Panc1 (cell line): ENCODE measurements around the gene PCDH1. TPM values are rescaled to one million over a fixed set of nuclear protein-coding genes. Genes with fewer than 3 reads are reported as not detected.
A peak's percentile ranks its signal among the peaks of the same experiment; 100 is the strongest.

ENCODE experiments used
- ATAC-seq: fragments of 200-7000 bp; cut with Tn5 transposase; 2 replicates; pipeline ENCODE4 v1.9.1; 2020; ENCODE audit warnings: mild to moderate bottlenecking, moderate library complexity
- BruUV-seq: library from RNA; stranded (reverse); fragments of 400-500 nt; replicated peaks from 2 replicates; lab custom pipeline; 2021; lab: Mats Ljungman, UMichigan
- CTCF ChIA-PET: fragments of 300-600 bp; sonication (Branson Sonifier 250); formaldehyde crosslinking; loops from one replicate; lab custom pipeline; 2022; ENCODE audit warnings: antibody characterized with exemption; lab: Charles Lee
- POLR2A ChIA-PET: fragments of 300-600 bp; sonication (Branson Sonifier 250); formaldehyde crosslinking; loops from one replicate; lab custom pipeline; 2022; ENCODE audit warnings: antibody characterized with exemption; lab: Charles Lee
- DNase-seq: peaks from one replicate; pipeline ENCODE4 v3.0.0-alpha.2; 2010; ENCODE audit warnings: low read depth, low spot score
- H3K27ac ChIP-seq: 2 replicates; pipeline ENCODE4 v1.5.1; 2011; ENCODE audit warnings: mild to moderate bottlenecking, low read length, inconsistent platforms
- H3K27me3 ChIP-seq: fragments of 200-500 bp; sonication (Bioruptor generic); 2 replicates; pipeline ENCODE4 v1.6.0; 2014; ENCODE audit warnings: low read length, inconsistent platforms; ENCODE audit not compliant: control insufficient read depth, insufficient read depth
- H3K36me3 ChIP-seq: fragments of 200-500 bp; sonication (Bioruptor generic); 2 replicates; pipeline ENCODE4 v1.5.1; 2014; ENCODE audit warnings: inconsistent platforms, mild to moderate bottlenecking, low read length, moderate library complexity; ENCODE audit not compliant: control insufficient read depth, insufficient read depth
- H3K4me1 ChIP-seq: 2 replicates; pipeline ENCODE4 v1.5.1; 2011; ENCODE audit warnings: inconsistent platforms, mild to moderate bottlenecking, low read length, moderate library complexity; ENCODE audit not compliant: control insufficient read depth, insufficient read depth
- H3K4me3 ChIP-seq, 2 experiments: 2 replicates each; pipeline ENCODE4 v1.5.1; 2011 to 2012; ENCODE audit warnings: low read depth in 2 of 2, low read length in 2 of 2, mild to moderate bottlenecking in 2 of 2, inconsistent platforms in 1 of 2, moderate library complexity in 1 of 2
- H3K9me3 ChIP-seq: fragments of 200-500 bp; sonication (Bioruptor generic); 2 replicates; pipeline ENCODE4 v1.5.1; 2014; ENCODE audit warnings: low read depth, mild to moderate bottlenecking, inconsistent platforms, low read length, moderate library complexity; ENCODE audit not compliant: control insufficient read depth, insufficient read depth
- POLR2AphosphoS5 ChIP-seq: IDR thresholded peaks from 2 replicates; pipeline ENCODE4 v1.6.1; 2012; ENCODE audit warnings: mild to moderate bottlenecking, low read depth, low read length, moderate library complexity
- SIN3A ChIP-seq: IDR thresholded peaks from 2 replicates; pipeline ENCODE4 v1.6.1; 2012; ENCODE audit warnings: low read depth, mild to moderate bottlenecking, low read length, moderate library complexity, borderline replicate concordance; ENCODE audit not compliant: insufficient read depth
- TCF7L2 ChIP-seq: IDR thresholded peaks from 2 replicates; pipeline ENCODE4 v1.6.1; 2011; ENCODE audit warnings: mild to moderate bottlenecking, low read depth, low read length, inconsistent platforms
- in situ Hi-C: cut with HindIII; loops from 2 replicates; pipeline ENCODE4 v1.10.0; 2016; ENCODE audit warnings: low sequenced_read_pairs, low pct_unique_long_range_greater_than_20kb
- intact Hi-C: fragments of 100-400 bp; cut with micrococcal nuclease; formaldehyde crosslinking; loops from one replicate; pipeline ENCODE4 v1.10.0; 2022; ENCODE audit not compliant: unreplicated experiment
- total RNA-seq: library from RNA; stranded (reverse); gene quantifications from one replicate; pipeline ENCODE4 v1.2.1, GENCODE V29; 2021; ENCODE audit not compliant: unreplicated experiment
- TF ChIP-seq, protein P1 (sequence below), 2 experiments: IDR thresholded peaks; 2 replicates each; pipeline ENCODE4 v1.6.1; 2011 to 2012; ENCODE audit warnings: low read depth in 2 of 2, control low read depth in 1 of 2, low read length in 1 of 2, mild to moderate bottlenecking in 1 of 2, moderate library complexity in 1 of 2; ENCODE audit not compliant: insufficient read depth in 1 of 2
- TF ChIP-seq, protein P2 (sequence below): fragments of 450-650 bp; IDR thresholded peaks from 2 replicates; pipeline ENCODE4 v1.5.1; 2017; ENCODE audit warnings: mild to moderate bottlenecking

PCDH1 gene
- total RNA-seq, 1 experiment from 2014 or later: 9.0 TPM

DNA sequence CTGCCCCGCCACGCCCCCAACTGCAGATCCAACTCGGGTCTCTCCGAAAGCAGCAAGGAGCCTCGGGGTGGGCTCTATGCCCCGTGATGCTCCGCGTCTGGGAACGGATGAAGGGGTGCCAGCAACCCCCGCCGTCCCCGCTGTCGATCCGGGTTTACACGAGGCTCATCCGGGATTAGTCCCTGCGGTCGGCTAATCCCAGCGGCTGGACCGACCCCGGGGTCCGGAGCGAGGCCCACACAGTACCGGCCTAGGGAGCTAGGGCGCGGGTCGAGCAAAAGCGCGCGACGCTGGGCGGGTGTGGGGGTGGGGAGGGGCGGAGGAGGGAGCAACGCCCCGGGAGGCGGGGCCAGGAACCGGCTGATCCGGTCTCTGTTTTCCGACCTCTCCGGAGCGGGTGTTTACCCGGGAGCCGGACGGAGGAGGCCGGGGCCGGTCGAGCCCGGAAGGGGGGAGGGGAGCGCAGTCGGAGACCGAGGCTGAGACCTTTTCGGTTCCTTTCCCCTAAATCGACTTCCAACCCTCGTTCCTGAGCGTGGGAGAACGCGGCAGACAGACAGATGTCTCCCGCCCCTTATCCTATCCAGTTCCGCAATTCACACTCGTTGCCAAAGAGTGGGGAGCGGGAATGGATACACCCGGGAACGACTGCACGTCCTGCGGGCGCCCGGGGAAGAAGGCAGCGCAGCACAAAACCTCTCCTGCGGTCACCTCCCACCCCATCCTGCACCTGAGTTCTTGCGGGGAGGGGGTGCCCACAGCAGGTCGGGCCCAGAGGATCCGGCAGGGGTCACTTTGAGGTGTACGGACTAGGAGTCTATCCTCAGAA is 28.6 kb downstream of the PCDH1 start:
- POLR2A ChIA-PET: interaction anchor here (0.7 kb wide), 1 partner anchor 876 kb away, joined by 4 read pairs; no protein-coding TSS in a partner anchor
- CTCF ChIA-PET: interaction anchor here (0.5 kb wide), 1 partner anchor 16 kb away, joined by 3 read pairs; no protein-coding TSS in a partner anchor
- intact Hi-C loops (no loop called here), in situ Hi-C loops (no loop called here)
- no peaks in the 10 kb centered on the region for H3K27me3 ChIP-seq
- TF ChIP-seq, protein P1, sequence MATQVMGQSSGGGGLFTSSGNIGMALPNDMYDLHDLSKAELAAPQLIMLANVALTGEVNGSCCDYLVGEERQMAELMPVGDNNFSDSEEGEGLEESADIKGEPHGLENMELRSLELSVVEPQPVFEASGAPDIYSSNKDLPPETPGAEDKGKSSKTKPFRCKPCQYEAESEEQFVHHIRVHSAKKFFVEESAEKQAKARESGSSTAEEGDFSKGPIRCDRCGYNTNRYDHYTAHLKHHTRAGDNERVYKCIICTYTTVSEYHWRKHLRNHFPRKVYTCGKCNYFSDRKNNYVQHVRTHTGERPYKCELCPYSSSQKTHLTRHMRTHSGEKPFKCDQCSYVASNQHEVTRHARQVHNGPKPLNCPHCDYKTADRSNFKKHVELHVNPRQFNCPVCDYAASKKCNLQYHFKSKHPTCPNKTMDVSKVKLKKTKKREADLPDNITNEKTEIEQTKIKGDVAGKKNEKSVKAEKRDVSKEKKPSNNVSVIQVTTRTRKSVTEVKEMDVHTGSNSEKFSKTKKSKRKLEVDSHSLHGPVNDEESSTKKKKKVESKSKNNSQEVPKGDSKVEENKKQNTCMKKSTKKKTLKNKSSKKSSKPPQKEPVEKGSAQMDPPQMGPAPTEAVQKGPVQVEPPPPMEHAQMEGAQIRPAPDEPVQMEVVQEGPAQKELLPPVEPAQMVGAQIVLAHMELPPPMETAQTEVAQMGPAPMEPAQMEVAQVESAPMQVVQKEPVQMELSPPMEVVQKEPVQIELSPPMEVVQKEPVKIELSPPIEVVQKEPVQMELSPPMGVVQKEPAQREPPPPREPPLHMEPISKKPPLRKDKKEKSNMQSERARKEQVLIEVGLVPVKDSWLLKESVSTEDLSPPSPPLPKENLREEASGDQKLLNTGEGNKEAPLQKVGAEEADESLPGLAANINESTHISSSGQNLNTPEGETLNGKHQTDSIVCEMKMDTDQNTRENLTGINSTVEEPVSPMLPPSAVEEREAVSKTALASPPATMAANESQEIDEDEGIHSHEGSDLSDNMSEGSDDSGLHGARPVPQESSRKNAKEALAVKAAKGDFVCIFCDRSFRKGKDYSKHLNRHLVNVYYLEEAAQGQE (IDR thresholded peaks at IDR 0.05; ENCODE audit: insufficient read depth in 1 of 2, low read depth in 2 of 2, low read length in 1 of 2): no peak
- TF ChIP-seq SIN3A (peak; percentile 80), POLR2AphosphoS5 (peak; percentile 63; the same call in 1 of the 2 replicates)
- DNase-seq (peak; percentile 30), ATAC-seq (peak; percentile 85)
- peaks cover 9% of the 10 kb centered on the region for H3K4me1 ChIP-seq
- H3K36me3 ChIP-seq: no peaks in the 10 kb centered on the region; the same call in 1 of the 2 replicates
- H3K4me3 ChIP-seq: peak overlapping the region; percentile 80 to 88
- BruUV-seq: no TSS peak
- peak overlapping the region; percentile 93 for H3K27ac ChIP-seq
- no peaks in the 10 kb centered on the region for H3K9me3 ChIP-seq

DNA sequence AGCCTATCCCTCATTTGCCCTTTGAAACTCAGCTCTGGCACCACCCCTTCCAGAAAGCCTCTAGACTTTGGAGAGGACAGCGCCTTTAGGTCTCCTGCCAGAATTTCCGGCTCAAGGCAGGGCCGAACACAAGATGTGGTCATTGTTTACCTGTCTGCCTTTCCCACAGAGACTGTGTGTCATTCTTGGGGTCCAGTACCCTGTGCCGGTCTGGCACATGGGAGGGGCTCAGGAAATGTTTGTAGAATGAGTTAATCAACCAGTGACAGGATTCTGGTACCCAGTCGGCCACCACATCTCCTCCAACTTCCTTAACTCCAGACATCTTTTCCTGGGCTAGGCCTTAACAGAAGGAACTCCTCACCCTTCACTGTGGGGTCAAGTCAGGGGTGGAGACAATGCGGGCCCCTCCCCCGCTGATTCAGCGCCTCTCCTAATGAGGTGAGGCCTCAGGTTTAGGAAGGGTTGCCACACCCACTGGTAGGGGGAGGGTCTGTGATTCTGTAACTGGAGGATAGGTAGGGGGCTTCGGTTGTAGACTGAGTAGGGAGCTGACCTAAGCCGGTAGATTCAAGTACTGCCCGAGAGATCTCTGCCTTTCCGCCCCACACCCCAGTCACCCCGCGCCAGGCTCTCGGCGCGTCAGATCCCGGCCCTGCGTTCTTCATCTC is 29.3 kb downstream of the PCDH1 start:
- Histone ChIP-seq H3K36me3 (no peaks in the 10 kb centered on the region; the same call in 1 of the 2 replicates), H3K4me3 (peak overlapping the region; percentile 80 to 88), H3K27ac (peak overlapping the region; percentile 93), H3K9me3 (no peaks in the 10 kb centered on the region), H3K27me3 (no peaks in the 10 kb centered on the region), H3K4me1 (peaks cover 9% of the 10 kb centered on the region)
- ATAC-seq: peak; percentile 61
- intact Hi-C loops (no loop called here), in situ Hi-C loops (no loop called here)
- TF ChIP-seq POLR2AphosphoS5 (no peak), TCF7L2 (no peak), SIN3A (no peak)
- TF ChIP-seq, protein P1 (IDR thresholded peaks at IDR 0.05; ENCODE audit: insufficient read depth in 1 of 2, low read depth in 2 of 2, low read length in 1 of 2): no peak
- TF ChIP-seq, protein P2, sequence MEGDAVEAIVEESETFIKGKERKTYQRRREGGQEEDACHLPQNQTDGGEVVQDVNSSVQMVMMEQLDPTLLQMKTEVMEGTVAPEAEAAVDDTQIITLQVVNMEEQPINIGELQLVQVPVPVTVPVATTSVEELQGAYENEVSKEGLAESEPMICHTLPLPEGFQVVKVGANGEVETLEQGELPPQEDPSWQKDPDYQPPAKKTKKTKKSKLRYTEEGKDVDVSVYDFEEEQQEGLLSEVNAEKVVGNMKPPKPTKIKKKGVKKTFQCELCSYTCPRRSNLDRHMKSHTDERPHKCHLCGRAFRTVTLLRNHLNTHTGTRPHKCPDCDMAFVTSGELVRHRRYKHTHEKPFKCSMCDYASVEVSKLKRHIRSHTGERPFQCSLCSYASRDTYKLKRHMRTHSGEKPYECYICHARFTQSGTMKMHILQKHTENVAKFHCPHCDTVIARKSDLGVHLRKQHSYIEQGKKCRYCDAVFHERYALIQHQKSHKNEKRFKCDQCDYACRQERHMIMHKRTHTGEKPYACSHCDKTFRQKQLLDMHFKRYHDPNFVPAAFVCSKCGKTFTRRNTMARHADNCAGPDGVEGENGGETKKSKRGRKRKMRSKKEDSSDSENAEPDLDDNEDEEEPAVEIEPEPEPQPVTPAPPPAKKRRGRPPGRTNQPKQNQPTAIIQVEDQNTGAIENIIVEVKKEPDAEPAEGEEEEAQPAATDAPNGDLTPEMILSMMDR: no peak
- TSS peak; percentile 76 for BruUV-seq
- POLR2A ChIA-PET: interaction anchor here (0.7 kb wide), 1 partner anchor 877 kb away, joined by 4 read pairs; no protein-coding TSS in a partner anchor
- CTCF ChIA-PET: no interaction called here
- peak; percentile 41 for DNase-seq
